ENCODE data around the gene NAP1L2. TPM values are rescaled to one million over a fixed set of nuclear protein-coding genes. Genes with fewer than 3 reads are reported as not detected.
"Not testable (repeated sequence)": the region's sequence is repeated elsewhere in the genome, so short reads cannot be mapped to it uniquely, and the experiment has no call there.

The NAP1L2 gene
- total RNA-seq (7.2 TPM), polyA plus RNA-seq (6.4 TPM)

GRCh38 chrX:73214426-73215094 is at the start of gene NAP1L2:
NAP1L2 (minus strand) TSS chrX:73214851; CDS start chrX:73214492, 359 bp downstream.
- DNase-seq (ENCODE audit: extremely low spot score): no peak
- Histone ChIP-seq H3K4me1 (ENCODE audit: insufficient read depth) (no peaks in the 10 kb centered on the region), H3K4me3 (ENCODE audit: low read depth, low read length) (peak within 1 kb of the TSS; percentile 38), H3K36me3 (ENCODE audit: insufficient read depth) (no peaks in the 10 kb centered on the region), H3K27ac (ENCODE audit: low read depth) (peak within 1 kb of the TSS; percentile 83)
- WGBS: under 1% methylated on average over 30 of the region's 30 CpGs

DNA sequence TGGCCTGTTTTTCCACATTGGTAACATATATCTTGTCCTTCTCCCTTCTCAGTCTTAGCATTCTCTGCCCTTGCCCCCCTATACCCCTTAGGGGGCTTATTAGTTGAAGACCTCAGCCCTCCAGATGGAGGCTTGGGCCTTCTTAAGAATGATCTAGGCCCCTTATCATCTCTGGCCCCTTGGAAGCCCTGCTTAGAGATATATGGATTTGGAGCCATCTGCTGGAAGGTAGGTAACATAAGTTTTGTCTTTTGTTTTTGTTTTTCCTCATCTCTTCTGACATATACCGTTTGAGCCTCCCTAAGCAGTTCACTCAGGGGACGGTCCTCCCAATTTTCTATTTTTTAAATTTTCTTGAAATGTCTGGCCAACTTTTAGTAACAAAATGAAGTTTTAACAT is 48.3 kb upstream of the NAP1L2 start:
- Histone ChIP-seq H3K4me1 (ENCODE audit: insufficient read depth) (no peaks in the 10 kb centered on the region), H3K4me3 (ENCODE audit: low read depth, low read length) (no peak overlapping the region), H3K36me3 (ENCODE audit: insufficient read depth) (no peaks in the 10 kb centered on the region), H3K27ac (ENCODE audit: low read depth) (no peak overlapping the region)
- WGBS: 22% methylated on average over 2 of the region's 2 CpGs
- no peak for DNase-seq (ENCODE audit: extremely low spot score)

DNA sequence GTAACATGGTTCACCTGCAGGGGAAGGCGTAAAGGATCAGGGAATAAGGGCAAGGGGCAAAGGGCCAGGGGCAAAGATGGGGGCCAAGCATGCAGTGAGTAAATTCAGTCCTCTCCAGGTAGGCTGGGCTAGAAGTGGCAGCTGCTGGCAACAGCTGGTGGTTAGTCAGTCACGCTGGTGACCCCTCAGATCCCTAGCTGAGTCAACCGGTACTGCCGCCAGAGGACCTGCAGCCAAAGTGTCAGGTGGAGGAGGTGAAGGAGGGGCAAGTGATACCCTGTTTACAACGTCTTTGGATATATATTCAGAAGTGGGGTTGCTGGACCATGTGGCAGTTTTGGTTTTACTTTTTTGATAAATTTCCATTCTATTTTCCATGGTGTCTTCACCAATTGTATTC is 24.6 kb upstream of the NAP1L2 start:
- H3K36me3 ChIP-seq (ENCODE audit: insufficient read depth): no peaks in the 10 kb centered on the region
- H3K27ac ChIP-seq (ENCODE audit: low read depth): no peak overlapping the region
- 52% methylated on average over 5 of the region's 5 CpGs for WGBS

GRCh38 chrX:73217621-73218020 is 3.0 kb upstream of the NAP1L2 start:
- Histone ChIP-seq H3K4me3 (ENCODE audit: low read depth, low read length) (no peak overlapping the region), H3K4me1 (ENCODE audit: insufficient read depth) (no peaks in the 10 kb centered on the region), H3K27ac (ENCODE audit: low read depth) (no peak overlapping the region), H3K36me3 (ENCODE audit: insufficient read depth) (no peaks in the 10 kb centered on the region)
- WGBS: 73% methylated on average over 3 of the region's 3 CpGs
- DNase-seq (ENCODE audit: extremely low spot score): no peak

More for the DNA sequence above, 24.6 kb upstream of the NAP1L2 start:
- no peaks in the 10 kb centered on the region for H3K4me1 ChIP-seq (ENCODE audit: insufficient read depth)
- H3K4me3 ChIP-seq (ENCODE audit: low read depth, low read length): no peak overlapping the region
- DNase-seq (ENCODE audit: extremely low spot score): no peak

DNA sequence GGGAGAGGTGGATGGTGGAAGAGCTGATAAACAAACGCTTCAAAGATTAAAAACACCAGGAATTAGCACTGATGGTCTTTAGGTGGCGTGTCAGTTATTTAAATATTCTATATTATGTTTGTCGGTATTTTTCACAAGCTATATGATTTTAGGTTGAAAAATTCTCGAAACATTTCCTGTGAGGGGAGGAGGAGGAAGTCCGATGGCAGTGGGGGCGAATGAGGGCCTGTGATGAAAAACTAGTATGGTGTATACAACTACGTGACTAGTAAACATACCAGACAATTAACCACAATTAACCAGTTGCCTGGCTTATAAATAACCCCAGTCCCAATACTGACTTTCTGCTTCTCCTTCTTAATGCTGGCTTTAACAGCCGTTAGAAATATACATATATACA is 595 bp upstream of the NAP1L2 start:
- Histone ChIP-seq H3K36me3 (ENCODE audit: insufficient read depth) (no peaks in the 10 kb centered on the region), H3K4me1 (ENCODE audit: insufficient read depth) (no peaks in the 10 kb centered on the region), H3K4me3 (ENCODE audit: low read depth, low read length) (peak overlapping the region; percentile 38), H3K27ac (ENCODE audit: low read depth) (no peak overlapping the region)
- DNase-seq (ENCODE audit: extremely low spot score): no peak
- 14% methylated on average over 8 of the region's 8 CpGs for WGBS

DNA sequence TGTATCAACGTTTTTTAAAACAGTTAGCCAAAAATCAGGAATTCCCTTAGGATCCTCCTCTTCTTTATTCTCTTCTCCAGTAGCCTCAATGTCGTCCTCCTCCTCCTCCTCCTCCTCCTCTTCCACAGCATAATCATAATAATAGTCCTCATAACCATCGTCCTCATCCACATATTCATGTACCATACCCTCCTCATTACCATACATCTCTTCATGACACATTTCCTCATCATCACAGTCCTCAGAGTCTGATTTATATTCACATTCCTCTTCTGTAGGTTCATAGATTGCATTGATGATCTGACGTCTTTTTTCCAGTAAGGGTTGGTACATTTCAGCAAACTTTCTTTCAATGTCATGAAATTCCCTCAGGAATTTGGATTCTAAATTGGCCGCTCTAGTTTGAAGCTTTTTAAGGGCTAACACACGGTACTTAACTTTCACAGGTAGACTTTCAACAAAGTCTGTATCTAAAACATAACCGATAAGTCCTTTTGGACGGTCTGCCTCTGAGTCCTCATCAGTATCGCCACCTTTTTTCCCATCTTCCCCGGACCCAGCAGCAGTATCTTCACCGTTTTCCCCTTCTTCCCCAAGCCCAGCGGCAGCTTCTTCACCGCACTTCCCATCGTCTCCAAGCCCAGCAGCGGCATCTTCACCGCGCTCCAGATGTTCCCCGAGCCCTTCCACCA is 771 bp downstream of the NAP1L2 start:
- peak overlapping the region; percentile 38 for H3K4me3 ChIP-seq (ENCODE audit: low read depth, low read length)
- DNase-seq (ENCODE audit: extremely low spot score): no peak
- 6% methylated on average over 18 of the region's 18 CpGs for WGBS
- H3K36me3 ChIP-seq (ENCODE audit: insufficient read depth): no peaks in the 10 kb centered on the region
- H3K27ac ChIP-seq (ENCODE audit: low read depth): peak overlapping the region; percentile 83
- H3K4me1 ChIP-seq (ENCODE audit: insufficient read depth): no peaks in the 10 kb centered on the region

- no peaks in the 10 kb centered on the region for H3K4me1 ChIP-seq (ENCODE audit: insufficient read depth)
- DNase-seq (ENCODE audit: extremely low spot score): no peak
- H3K36me3 ChIP-seq (ENCODE audit: insufficient read depth): no peaks in the 10 kb centered on the region
- no peak overlapping the region for H3K4me3 ChIP-seq (ENCODE audit: low read depth, low read length)
- H3K27ac ChIP-seq (ENCODE audit: low read depth): no peak overlapping the region
- WGBS: 75% methylated on average over 2 of the region's 2 CpGs
These were observed 8.3 kb downstream of the NAP1L2 start for GRCh38 chrX:73206366-73206765.

- H3K27ac ChIP-seq (ENCODE audit: low read depth): no peak overlapping the region
- 82% methylated on average over 6 of the region's 6 CpGs for WGBS
These were observed 32.0 kb downstream of the NAP1L2 start for GRCh38 chrX:73182502-73183114.

GRCh38 chrX:73168945-73169344 is 45.7 kb downstream of the NAP1L2 start:
- not testable (repeated sequence) for H3K4me3 ChIP-seq (ENCODE audit: low read depth, low read length); H3K36me3 ChIP-seq (ENCODE audit: insufficient read depth); H3K27ac ChIP-seq (ENCODE audit: low read depth); DNase-seq (ENCODE audit: extremely low spot score); H3K4me1 ChIP-seq (ENCODE audit: insufficient read depth)
- WGBS: 81% methylated on average over 1 of the region's 1 CpG

More at GRCh38 chrX:73182502-73183114, 32.0 kb downstream of the NAP1L2 start:
- no peak for DNase-seq (ENCODE audit: extremely low spot score)
- H3K4me1 ChIP-seq (ENCODE audit: insufficient read depth): no peaks in the 10 kb centered on the region
- H3K36me3 ChIP-seq (ENCODE audit: insufficient read depth): no peaks in the 10 kb centered on the region
- H3K4me3 ChIP-seq (ENCODE audit: low read depth, low read length): no peak overlapping the region

Other genes with a start within 250 kb of the NAP1L2 start
- not detected for gene PABPC1L2B, start 211.9 kb downstream of the NAP1L2 start, total RNA-seq
- gene PABPC1L2B, start 211.9 kb downstream of the NAP1L2 start, polyA plus RNA-seq: not detected
- gene PABPC1L2A, start 135.3 kb downstream of the NAP1L2 start, total RNA-seq: not detected
- gene PABPC1L2A, start 135.3 kb downstream of the NAP1L2 start, polyA plus RNA-seq: 0.03 TPM
- not detected for gene CDX4, start 232.2 kb upstream of the NAP1L2 start, total RNA-seq
- not detected for gene CDX4, start 232.2 kb upstream of the NAP1L2 start, polyA plus RNA-seq